Measurements from ENCODE around the gene ABCF2.

ABCF2 gene

GRCh38 chr7:151174246-151175046 lies 52.6 kb downstream of the ABCF2 start:
- DNase-seq (ENCODE audit: low read depth, low spot score) = no peak

GRCh38 chr7:151173386-151174245 lies 53.4 kb downstream of the ABCF2 start:
- DNase-seq (ENCODE audit: low read depth, low spot score) = no peak

GRCh38 chr7:151172273-151173141 lies 54.5 kb downstream of the ABCF2 start:
- DNase-seq (ENCODE audit: low read depth, low spot score) = peak; percentile 13

- DNase-seq (ENCODE audit: low read depth, low spot score) = no peak
Measured at GRCh38 chr7:151168787-151169162, 58.2 kb downstream of the ABCF2 start.

- DNase-seq (ENCODE audit: low read depth, low spot score) = no peak
Measured at GRCh38 chr7:151168003-151168786, 58.8 kb downstream of the ABCF2 start.

GRCh38 chr7:151167197-151167961 lies 59.6 kb downstream of the ABCF2 start, which contains the start of gene GBX1:
Gene GBX1, minus strand, starts transcription at chr7:151167694. Its CDS starts 146 bp downstream, at chr7:151167548.
- no peak for DNase-seq (ENCODE audit: low read depth, low spot score)

GRCh38 chr7:151166629-151167196 lies 60.3 kb downstream of the ABCF2 start:
- no peak for DNase-seq (ENCODE audit: low read depth, low spot score)
